Body of pancreas (tissue), 4 donors: ENCODE results near the gene SLC25A4. TPM values are rescaled to one million over a fixed set of nuclear protein-coding genes. Genes with fewer than 3 reads are reported as not detected.

Experiments used
- ATAC-seq: fragments of 150-250 bp; one replicate; pipeline ENCODE4 v1.9.1; 2016
- DNase-seq, 4 donors: peaks; one replicate each; pipeline ENCODE4 v3.0.0-alpha.2; 2019
- H3K27ac ChIP-seq, 4 donors: fragments of 200-600 bp; sonication (generic); 1 replicate in 3 of 4; 2 replicates in 1 of 4; pipeline versions ENCODE4 v1.5.1 to v1.6.1; 2016 to 2019; ENCODE audit warnings: mild to moderate bottlenecking in 1 of 4, mixed read lengths in 1 of 4, moderate library complexity in 1 of 4
- H3K27me3 ChIP-seq, 2 donors: fragments of 200-600 bp; sonication (generic); one replicate each; pipeline ENCODE4 v1.6.0; 2016; ENCODE audit warnings: mild to moderate bottlenecking in 1 of 2
- H3K36me3 ChIP-seq, 2 donors: fragments of 200-600 bp; sonication (generic); replicated peaks in 1 of 2; 2 replicates each; pipeline ENCODE4 v1.5.1; 2016; ENCODE audit warnings: low read depth in 2 of 2; ENCODE audit not compliant: insufficient read depth in 1 of 2
- H3K4me1 ChIP-seq: fragments of 200-600 bp; sonication (generic); one replicate; pipeline ENCODE4 v1.6.0; 2016
- H3K4me3 ChIP-seq, 2 donors: fragments of 200-600 bp; sonication (generic); 1 replicate in 1 of 2; 2 replicates in 1 of 2; pipeline ENCODE4 v1.5.1; 2016 to 2019
- H3K9me3 ChIP-seq, 3 donors: fragments of 200-600 bp; sonication (generic); 1 replicate in 2 of 3; 2 replicates in 1 of 3; pipeline ENCODE4 v1.5.1; 2016
- POLR2A ChIP-seq, 3 donors: fragments of 450-650 bp; IDR thresholded peaks; one replicate each; pipeline ENCODE4 v1.6.1; 2016; ENCODE audit warnings: antibody characterized with exemption in 3 of 3, mild to moderate bottlenecking in 2 of 3
- WGBS, 2 donors: methylation state at CpG; one replicate each; pipeline ENCODE4 v1.1.5; 2017; 5-methylcytosine and 5-hydroxymethylcytosine counted together
- intact Hi-C: fragments of 100-400 bp; cut with DNase I; formaldehyde crosslinking; loops from one replicate; pipeline ENCODE4 v1.15.1; 2023
- total RNA-seq, 2 donors: library from RNA; depleted of rRNA; stranded (reverse); fragments of >200 nt; gene quantifications; one replicate each; pipeline ENCODE4 v1.1.0, GENCODE V29; 2016
- TF ChIP-seq, protein P1 (sequence below), 7 experiments: fragments of 450-650 bp in 4 of 7; fragments of 200-600 bp in 3 of 7; sonication (generic) in 3 of 7; IDR thresholded peaks; one replicate each; pipeline ENCODE4 v1.5.1; 2016 to 2019; ENCODE audit warnings: antibody characterized with exemption in 7 of 7

Gene SLC25A4
- total RNA-seq, 2 donors from 2014 or later = 11.7 to 21.8 TPM

DNA sequence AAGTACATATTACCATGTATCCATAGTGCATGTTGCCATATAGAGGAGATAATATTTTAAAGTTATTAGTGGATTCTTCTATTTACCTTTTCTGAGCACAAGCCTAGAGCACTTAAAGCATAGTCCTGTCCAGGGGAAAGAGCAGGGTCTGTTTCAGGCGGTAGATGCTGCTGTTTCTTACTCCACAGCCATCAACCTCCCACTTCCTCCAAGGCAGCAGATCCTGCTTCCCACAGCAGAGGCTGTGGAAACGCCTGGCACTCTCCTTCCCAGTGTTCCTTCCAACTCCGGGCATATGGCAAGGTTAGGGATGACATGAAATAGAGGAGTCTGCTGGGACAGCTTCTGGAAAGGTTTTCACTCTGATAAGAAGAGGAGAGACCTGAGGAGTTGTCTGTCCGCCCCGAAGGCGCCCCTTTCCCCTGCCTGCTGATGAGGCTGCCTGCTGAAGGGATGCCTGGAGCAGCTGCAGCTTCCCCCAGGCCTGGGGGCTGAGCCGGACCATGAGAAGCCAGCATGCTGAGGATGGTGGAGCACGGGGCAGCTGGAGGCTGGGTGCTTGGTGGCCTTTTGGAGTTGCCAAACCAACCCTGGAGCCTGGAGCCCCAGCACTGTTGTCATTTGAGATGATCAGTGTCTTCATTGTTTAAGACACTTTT lies 43.9 kb upstream of the SLC25A4 start:
- no peaks in the 10 kb centered on the region for H3K9me3 ChIP-seq
- intact Hi-C loops = loop anchor here (10.0 kb wide), 1 partner anchor 54 kb away; no protein-coding TSS in a partner anchor
- DNase-seq = no peak
- no peak overlapping the region for H3K4me3 ChIP-seq
- H3K36me3 ChIP-seq = no peaks in the 10 kb centered on the region
- H3K4me1 ChIP-seq = no peaks in the 10 kb centered on the region
- 71 to 77% methylated on average over 8 of the region's 8 CpGs for WGBS, 2 donors
- no peak overlapping the region for H3K27ac ChIP-seq
- TF ChIP-seq POLR2A (IDR thresholded peaks at IDR 0.05) = no peak
- TF ChIP-seq, protein P1, sequence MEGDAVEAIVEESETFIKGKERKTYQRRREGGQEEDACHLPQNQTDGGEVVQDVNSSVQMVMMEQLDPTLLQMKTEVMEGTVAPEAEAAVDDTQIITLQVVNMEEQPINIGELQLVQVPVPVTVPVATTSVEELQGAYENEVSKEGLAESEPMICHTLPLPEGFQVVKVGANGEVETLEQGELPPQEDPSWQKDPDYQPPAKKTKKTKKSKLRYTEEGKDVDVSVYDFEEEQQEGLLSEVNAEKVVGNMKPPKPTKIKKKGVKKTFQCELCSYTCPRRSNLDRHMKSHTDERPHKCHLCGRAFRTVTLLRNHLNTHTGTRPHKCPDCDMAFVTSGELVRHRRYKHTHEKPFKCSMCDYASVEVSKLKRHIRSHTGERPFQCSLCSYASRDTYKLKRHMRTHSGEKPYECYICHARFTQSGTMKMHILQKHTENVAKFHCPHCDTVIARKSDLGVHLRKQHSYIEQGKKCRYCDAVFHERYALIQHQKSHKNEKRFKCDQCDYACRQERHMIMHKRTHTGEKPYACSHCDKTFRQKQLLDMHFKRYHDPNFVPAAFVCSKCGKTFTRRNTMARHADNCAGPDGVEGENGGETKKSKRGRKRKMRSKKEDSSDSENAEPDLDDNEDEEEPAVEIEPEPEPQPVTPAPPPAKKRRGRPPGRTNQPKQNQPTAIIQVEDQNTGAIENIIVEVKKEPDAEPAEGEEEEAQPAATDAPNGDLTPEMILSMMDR (IDR thresholded peaks at IDR 0.05) = no peak
- ATAC-seq = no peak
- H3K27me3 ChIP-seq = no peaks in the 10 kb centered on the region

GRCh38 chr4:185099940-185100339 lies 43.1 kb upstream of the SLC25A4 start:
- WGBS, 2 donors = 41 to 74% methylated on average over 5 to 8 of the region's 8 CpGs
- no peak overlapping the region for H3K4me3 ChIP-seq

GRCh38 chr4:185100423-185100822 lies 42.6 kb upstream of the SLC25A4 start:
- ATAC-seq (no peak), DNase-seq (no peak)
- Histone ChIP-seq H3K9me3 (no peaks in the 10 kb centered on the region), H3K36me3 (no peaks in the 10 kb centered on the region), H3K27me3 (no peaks in the 10 kb centered on the region), H3K4me1 (peaks cover 7% of the 10 kb centered on the region), H3K4me3 (no peak overlapping the region), H3K27ac (no peak overlapping the region)
- intact Hi-C loops = no loop called here
- WGBS, 2 donors = 90 to 97% methylated on average over 5 to 7 of the region's 7 CpGs
- TF ChIP-seq POLR2A (IDR thresholded peaks at IDR 0.05) = no peak
- TF ChIP-seq, protein P1 (IDR thresholded peaks at IDR 0.05) = no peak

More at GRCh38 chr4:185099940-185100339, 43.1 kb upstream of the SLC25A4 start:
- TF ChIP-seq, protein P1 (IDR thresholded peaks at IDR 0.05) = no peak
- no peak for TF ChIP-seq POLR2A (IDR thresholded peaks at IDR 0.05)
- Histone ChIP-seq H3K36me3 (no peaks in the 10 kb centered on the region), H3K27me3 (no peaks in the 10 kb centered on the region), H3K9me3 (no peaks in the 10 kb centered on the region), H3K4me1 (peaks cover 6% of the 10 kb centered on the region), H3K27ac (no peak overlapping the region)
- intact Hi-C loops = loop anchor here (10.0 kb wide), 1 partner anchor 55 kb away; no protein-coding TSS in a partner anchor
- ATAC-seq (no peak), DNase-seq (no peak)

DNA sequence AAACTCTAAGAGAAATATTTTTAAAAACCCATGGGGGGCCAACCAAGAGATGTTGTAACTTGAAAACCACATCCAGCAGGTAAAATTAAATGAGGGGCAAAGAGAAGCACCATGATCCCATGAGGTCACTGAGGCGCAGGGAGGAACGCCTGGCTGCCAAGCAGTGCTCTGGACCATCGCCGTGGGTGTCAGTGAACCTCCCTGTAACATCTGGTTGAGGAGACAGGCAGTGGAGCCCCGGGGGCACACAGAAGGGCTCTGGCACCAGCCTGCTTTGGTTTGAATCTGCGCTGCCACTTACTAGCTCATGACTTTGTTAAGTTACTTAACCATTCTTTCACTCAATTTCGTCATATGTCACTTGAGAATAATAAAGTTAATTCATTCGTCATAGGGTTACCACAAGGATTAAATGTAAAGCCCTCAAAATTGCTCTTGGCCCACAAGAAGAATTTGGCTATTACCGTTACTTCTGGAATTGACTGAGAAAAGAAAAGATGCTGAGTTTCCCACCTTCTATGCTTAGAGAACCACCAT lies 41.6 kb upstream of the SLC25A4 start:
- H3K27ac ChIP-seq = no peak overlapping the region
- 88 to 91% methylated on average over 9 of the region's 9 CpGs for WGBS, 2 donors
- peaks cover 7% of the 10 kb centered on the region for H3K4me1 ChIP-seq
- H3K27me3 ChIP-seq = no peaks in the 10 kb centered on the region
- intact Hi-C loops = no loop called here
- ATAC-seq (no peak), DNase-seq (no peak)
- H3K36me3 ChIP-seq = no peaks in the 10 kb centered on the region
- TF ChIP-seq, protein P1 (IDR thresholded peaks at IDR 0.05) = no peak
- TF ChIP-seq POLR2A (IDR thresholded peaks at IDR 0.05) = no peak
- H3K4me3 ChIP-seq = no peak overlapping the region
- no peaks in the 10 kb centered on the region for H3K9me3 ChIP-seq

GRCh38 chr4:185104733-185105132 lies 38.3 kb upstream of the SLC25A4 start:
- H3K36me3 ChIP-seq = no peaks in the 10 kb centered on the region
- no peaks in the 10 kb centered on the region for H3K9me3 ChIP-seq
- no peak overlapping the region for H3K4me3 ChIP-seq
- intact Hi-C loops = no loop called here
- TF ChIP-seq, protein P1 (IDR thresholded peaks at IDR 0.05) = no peak
- TF ChIP-seq POLR2A (IDR thresholded peaks at IDR 0.05) = no peak
- H3K4me1 ChIP-seq = peaks cover 29% of the 10 kb centered on the region
- H3K27me3 ChIP-seq = no peaks in the 10 kb centered on the region
- ATAC-seq (no peak), DNase-seq (no peak)
- no peak overlapping the region for H3K27ac ChIP-seq
